22Rv1 (cell line): ENCODE results near the gene PLOD2.

Source experiments
- H3K27ac ChIP-seq: fragments of 450-650 bp; 2 replicates; pipeline ENCODE4 v1.5.1; 2017
- ZFX ChIP-seq: fragments of 450-650 bp; IDR thresholded peaks from 2 replicates; pipeline ENCODE4 v1.6.1; 2017; ENCODE audit warnings: antibody characterized with exemption, borderline replicate concordance
- TF ChIP-seq, protein P1 (sequence below): fragments of 450-650 bp; IDR thresholded peaks from 2 replicates; pipeline ENCODE4 v1.5.1; 2017; ENCODE audit warnings: mild to moderate bottlenecking

The PLOD2 gene

DNA sequence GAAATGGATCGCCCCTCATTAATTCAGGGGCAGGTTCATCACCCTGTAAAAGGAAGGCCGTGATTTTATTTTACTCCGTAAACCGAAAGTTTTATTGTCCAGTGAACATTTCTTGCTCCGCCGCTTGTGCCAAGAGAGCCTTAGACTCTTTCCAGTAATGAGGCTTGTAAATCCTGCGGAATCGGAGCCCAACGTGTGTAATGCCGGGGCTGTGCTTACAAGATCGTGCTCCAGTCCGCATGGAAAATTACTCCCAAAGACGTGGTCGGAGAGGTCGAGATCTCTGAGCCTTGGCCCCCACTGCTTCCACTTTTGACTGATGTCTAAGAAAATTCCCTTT, 649 bp upstream of the PLOD2 start:
- peak overlapping the region; percentile 73 for H3K27ac ChIP-seq
- TF ChIP-seq, protein P1, sequence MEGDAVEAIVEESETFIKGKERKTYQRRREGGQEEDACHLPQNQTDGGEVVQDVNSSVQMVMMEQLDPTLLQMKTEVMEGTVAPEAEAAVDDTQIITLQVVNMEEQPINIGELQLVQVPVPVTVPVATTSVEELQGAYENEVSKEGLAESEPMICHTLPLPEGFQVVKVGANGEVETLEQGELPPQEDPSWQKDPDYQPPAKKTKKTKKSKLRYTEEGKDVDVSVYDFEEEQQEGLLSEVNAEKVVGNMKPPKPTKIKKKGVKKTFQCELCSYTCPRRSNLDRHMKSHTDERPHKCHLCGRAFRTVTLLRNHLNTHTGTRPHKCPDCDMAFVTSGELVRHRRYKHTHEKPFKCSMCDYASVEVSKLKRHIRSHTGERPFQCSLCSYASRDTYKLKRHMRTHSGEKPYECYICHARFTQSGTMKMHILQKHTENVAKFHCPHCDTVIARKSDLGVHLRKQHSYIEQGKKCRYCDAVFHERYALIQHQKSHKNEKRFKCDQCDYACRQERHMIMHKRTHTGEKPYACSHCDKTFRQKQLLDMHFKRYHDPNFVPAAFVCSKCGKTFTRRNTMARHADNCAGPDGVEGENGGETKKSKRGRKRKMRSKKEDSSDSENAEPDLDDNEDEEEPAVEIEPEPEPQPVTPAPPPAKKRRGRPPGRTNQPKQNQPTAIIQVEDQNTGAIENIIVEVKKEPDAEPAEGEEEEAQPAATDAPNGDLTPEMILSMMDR, result no peak
- TF ChIP-seq ZFX, result no peak

DNA sequence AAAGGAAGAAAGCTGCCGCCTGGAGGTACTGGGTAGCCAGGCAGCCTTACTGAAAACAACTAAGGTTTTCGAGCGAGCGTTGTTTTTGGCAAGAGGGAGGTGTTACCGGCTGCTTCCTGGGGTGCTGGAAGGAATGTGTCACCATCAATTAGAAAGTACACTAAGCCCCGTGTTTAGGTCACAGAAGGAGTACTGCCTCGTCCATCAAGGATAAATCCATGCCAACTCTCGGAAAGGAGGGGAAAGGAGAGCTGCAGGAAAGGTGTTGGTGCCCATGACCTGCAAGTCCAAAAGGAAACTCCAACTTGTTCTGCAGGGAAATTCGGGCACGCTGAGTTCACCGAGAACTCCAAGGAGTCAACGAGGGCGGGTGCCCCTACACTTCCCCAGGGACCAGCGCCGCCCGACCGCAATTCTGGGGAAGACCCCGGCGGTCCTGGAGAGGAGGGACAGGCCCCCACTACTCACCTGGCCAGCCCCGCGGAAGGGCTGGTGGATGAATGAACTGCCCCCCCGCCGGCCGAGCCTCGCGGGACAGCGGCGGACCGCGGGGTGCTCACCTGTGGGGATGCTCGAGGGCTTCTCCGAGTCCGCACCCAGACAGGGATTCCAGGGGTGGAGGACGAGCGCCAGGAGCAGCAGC, 542 bp downstream of the PLOD2 start:
- peak overlapping the region; percentile 73 for H3K27ac ChIP-seq

DNA sequence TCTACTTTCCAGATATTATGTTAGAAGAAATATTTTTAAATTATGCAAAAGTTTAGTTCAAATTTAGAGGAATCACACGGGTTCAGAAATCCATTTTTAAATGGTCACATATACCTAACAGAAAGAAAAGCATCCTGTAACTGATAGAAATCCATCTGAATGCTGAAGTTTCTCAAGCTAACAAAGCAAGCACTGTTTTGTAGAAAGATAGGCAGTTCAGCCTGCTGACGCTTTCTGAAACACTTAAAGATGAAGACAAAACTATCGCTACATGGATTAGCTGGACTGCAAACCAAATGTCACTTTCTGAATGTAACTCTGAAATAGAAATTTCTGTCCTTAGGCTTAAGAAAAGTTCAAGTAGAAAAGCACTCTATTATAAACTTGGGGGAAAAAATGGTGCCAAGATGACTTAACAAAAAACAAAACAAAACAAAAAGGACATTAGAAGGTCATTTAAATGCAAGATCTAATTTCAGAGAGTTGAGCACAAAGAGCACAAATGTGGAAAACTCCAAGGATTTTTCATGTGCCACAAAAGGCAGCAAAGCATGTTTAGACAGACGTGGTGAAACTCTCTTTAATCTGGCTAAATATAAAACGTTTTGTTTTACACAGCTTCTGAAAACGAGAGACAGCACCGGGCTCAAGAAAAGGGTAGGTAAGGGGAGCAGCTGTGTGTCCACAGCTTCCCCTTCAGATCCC, 1.2 kb downstream of the PLOD2 start:
- peak overlapping the region; percentile 73 for H3K27ac ChIP-seq
- TF ChIP-seq ZFX, result no peak
- TF ChIP-seq, protein P1, result no peak; the same call in 1 of the 2 replicates

More for the DNA sequence above, 542 bp downstream of the PLOD2 start:
- TF ChIP-seq ZFX, result no peak
- TF ChIP-seq, protein P1, result peak; percentile 66

DNA sequence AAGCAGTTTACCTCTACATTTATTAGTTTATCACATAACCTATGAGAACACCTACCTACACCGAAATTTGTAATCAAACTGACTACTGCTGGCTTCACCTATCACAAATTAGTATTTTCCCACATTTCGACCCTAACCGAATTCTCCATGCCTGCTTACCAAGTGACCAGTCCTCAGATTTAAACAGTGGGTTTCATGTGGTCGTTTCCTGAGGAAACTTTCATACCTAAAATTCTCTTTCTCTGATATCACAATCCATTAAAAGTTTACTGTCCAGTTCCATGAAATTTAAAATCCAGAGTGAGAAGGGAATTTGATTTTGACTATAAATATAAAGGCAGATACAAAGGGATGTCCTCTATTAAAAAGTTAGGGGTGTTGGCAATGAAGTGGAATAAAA, 1.9 kb downstream of the PLOD2 start:
- TF ChIP-seq, protein P1, result no peak
- H3K27ac ChIP-seq, result no peak overlapping the region

DNA sequence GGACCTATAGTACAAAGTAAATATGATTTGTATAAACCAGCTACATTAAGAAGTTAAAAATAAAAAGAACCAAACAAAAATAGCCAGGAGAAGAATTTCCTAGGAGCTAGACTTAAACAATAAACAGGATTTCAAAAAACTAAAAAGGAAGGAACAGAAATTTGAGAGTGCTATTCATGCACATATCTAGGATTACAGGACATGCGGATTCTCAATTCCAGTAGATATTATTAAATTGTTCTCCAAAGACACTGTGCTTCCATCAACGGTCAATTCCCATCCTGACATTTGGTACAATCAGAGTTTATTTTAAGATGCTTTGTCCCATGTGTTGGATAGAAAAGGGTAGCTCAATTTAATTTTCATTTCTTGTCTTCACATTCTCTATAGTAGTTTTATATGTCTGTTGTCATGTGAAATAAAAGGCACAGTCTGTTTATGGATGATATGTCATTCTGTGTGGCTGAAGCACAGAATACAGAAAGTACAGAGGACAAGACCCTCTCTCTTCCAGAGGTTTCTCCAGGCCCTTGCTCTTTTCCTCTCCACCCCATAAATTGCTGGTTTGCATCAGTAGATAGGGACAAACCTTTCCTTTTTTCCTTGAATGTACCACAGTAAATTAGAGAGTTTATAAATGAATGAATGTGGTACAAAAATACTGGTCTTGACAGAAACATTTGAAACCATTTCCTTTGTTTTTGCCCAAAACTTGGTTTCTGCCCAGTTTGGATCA, 3.5 kb downstream of the PLOD2 start:
- H3K27ac ChIP-seq, result no peak overlapping the region
- TF ChIP-seq ZFX, result no peak
- TF ChIP-seq, protein P1, result no peak

- TF ChIP-seq, protein P1, result no peak
- TF ChIP-seq ZFX, result no peak
- no peak overlapping the region for H3K27ac ChIP-seq
Observed at GRCh38 chr3:146156666-146157314, 4.2 kb downstream of the PLOD2 start.
